H54 (cell line): ENCODE data around the gene PEAK1.
"Not testable (repeated sequence)": the region's sequence is repeated elsewhere in the genome, so short reads cannot be mapped to it uniquely, and the experiment has no call there.

Experiments used
- DNase-seq: peaks from one replicate; pipeline ENCODE4 v3.0.0; 2011; ENCODE audit warnings: low spot score, mixed read lengths; ENCODE audit not compliant: insufficient read length
- FAIRE-seq: peaks from 3 replicates; lab custom pipeline; 2011; peaks lifted over from hg19 to GRCh38; lab: Jason Lieb, UNC
- POLR2A ChIP-seq: IDR thresholded peaks from 2 replicates; pipeline ENCODE4 v1.6.1; 2011; ENCODE audit warnings: low read depth, mild to moderate bottlenecking, low read length

PEAK1 gene

GRCh38 chr15:77418391-77418965, 1.4 kb downstream of the PEAK1 start:
- FAIRE-seq, result peak; percentile 52
- no peak for TF ChIP-seq POLR2A
- no peak for DNase-seq

GRCh38 chr15:77417602-77418001, 2.3 kb downstream of the PEAK1 start:
- no peak for TF ChIP-seq POLR2A
- FAIRE-seq (no peak), DNase-seq (no peak)

- DNase-seq, result no peak
- no peak for TF ChIP-seq POLR2A
- no peak for FAIRE-seq
Observed at GRCh38 chr15:77416954-77417353, 3.0 kb downstream of the PEAK1 start.

GRCh38 chr15:77416148-77416455, 3.8 kb downstream of the PEAK1 start:
- DNase-seq, result no peak
- no peak for TF ChIP-seq POLR2A
- FAIRE-seq, result no peak

- no peak for TF ChIP-seq POLR2A
- DNase-seq (no peak), FAIRE-seq (no peak)
Observed at GRCh38 chr15:77415450-77416147, 4.3 kb downstream of the PEAK1 start.

- FAIRE-seq (no peak), DNase-seq (no peak)
- TF ChIP-seq POLR2A, result no peak
Observed at GRCh38 chr15:77414789-77415442, 5.0 kb downstream of the PEAK1 start.

GRCh38 chr15:77413699-77414349, 6.1 kb downstream of the PEAK1 start:
- FAIRE-seq (no peak), DNase-seq (no peak)
- TF ChIP-seq POLR2A, result no peak

GRCh38 chr15:77412972-77413698, 6.8 kb downstream of the PEAK1 start:
- DNase-seq, result no peak
- FAIRE-seq, result no peak
- no peak for TF ChIP-seq POLR2A

- DNase-seq (no peak), FAIRE-seq (no peak)
Observed at GRCh38 chr15:77411619-77411976, 8.3 kb downstream of the PEAK1 start.

GRCh38 chr15:77410701-77411618, 8.9 kb downstream of the PEAK1 start:
- FAIRE-seq (no peak), DNase-seq (no peak)
- TF ChIP-seq POLR2A, result no peak

More at GRCh38 chr15:77411619-77411976, 8.3 kb downstream of the PEAK1 start:
- no peak for TF ChIP-seq POLR2A

GRCh38 chr15:77410157-77410500, 9.8 kb downstream of the PEAK1 start:
- not testable (repeated sequence) for FAIRE-seq, DNase-seq

- TF ChIP-seq POLR2A, result no peak
- no peak for DNase-seq
- FAIRE-seq, result no peak
Observed at GRCh38 chr15:77409259-77410156, 10.4 kb downstream of the PEAK1 start.

- FAIRE-seq, result no peak
- TF ChIP-seq POLR2A, result no peak
- DNase-seq, result no peak
Observed at GRCh38 chr15:77406846-77407245, 13.1 kb downstream of the PEAK1 start.

- DNase-seq, FAIRE-seq: not testable (repeated sequence)
Observed at GRCh38 chr15:77406173-77406759, 13.6 kb downstream of the PEAK1 start.
